ENCODE measurements around the gene MAP2K1.
"Not testable (repeated sequence)": the region's sequence is repeated elsewhere in the genome, so short reads cannot be mapped to it uniquely, and the experiment has no call there.

The MAP2K1 gene

GRCh38 chr15:66429117-66429516, 42.4 kb downstream of the MAP2K1 start:
- DNase-seq: no peak

- DNase-seq: no peak
These were observed 42.8 kb downstream of the MAP2K1 start for GRCh38 chr15:66429546-66429945.

GRCh38 chr15:66430627-66431255, 44.0 kb downstream of the MAP2K1 start:
- no peak for DNase-seq

- DNase-seq: no peak
These were observed 47.0 kb downstream of the MAP2K1 start for GRCh38 chr15:66433726-66434125.

- no peak for DNase-seq
These were observed 53.8 kb downstream of the MAP2K1 start for GRCh38 chr15:66440501-66440900.

- DNase-seq: no peak
These were observed 65.7 kb downstream of the MAP2K1 start for GRCh38 chr15:66452420-66452819.

- no peak for DNase-seq
These were observed 66.4 kb downstream of the MAP2K1 start for GRCh38 chr15:66452971-66453580.

- no peak for DNase-seq
These were observed 67.4 kb downstream of the MAP2K1 start for GRCh38 chr15:66454143-66454542.

GRCh38 chr15:66456211-66456610, 69.5 kb downstream of the MAP2K1 start:
- DNase-seq: no peak

GRCh38 chr15:66459818-66460615, 73.3 kb downstream of the MAP2K1 start:
- DNase-seq: no peak

GRCh38 chr15:66461294-66461693, 74.6 kb downstream of the MAP2K1 start:
- DNase-seq: not testable (repeated sequence)

- no peak for DNase-seq
These were observed 75.2 kb downstream of the MAP2K1 start for GRCh38 chr15:66461917-66462316.

GRCh38 chr15:66462627-66463026, 75.9 kb downstream of the MAP2K1 start:
- DNase-seq: no peak

- not testable (repeated sequence) for DNase-seq
These were observed 78.6 kb downstream of the MAP2K1 start for GRCh38 chr15:66465294-66465693.

- not testable (repeated sequence) for DNase-seq
These were observed 80.7 kb downstream of the MAP2K1 start for GRCh38 chr15:66467162-66468040.

GRCh38 chr15:66470825-66471224, 84.1 kb downstream of the MAP2K1 start:
- not testable (repeated sequence) for DNase-seq

GRCh38 chr15:66472176-66472999, 85.7 kb downstream of the MAP2K1 start:
- DNase-seq: peak; percentile 63

- DNase-seq: no peak
These were observed 87.4 kb downstream of the MAP2K1 start for GRCh38 chr15:66474135-66474534.

- DNase-seq: no peak
These were observed 88.3 kb downstream of the MAP2K1 start for GRCh38 chr15:66474963-66475362.

GRCh38 chr15:66476535-66476934, 89.8 kb downstream of the MAP2K1 start:
- no peak for DNase-seq

GRCh38 chr15:66477011-66477410, 90.3 kb downstream of the MAP2K1 start:
- DNase-seq: no peak

- no peak for DNase-seq
These were observed 93.6 kb downstream of the MAP2K1 start for GRCh38 chr15:66480267-66480666.

All from hematopoietic multipotent progenitor cell treated with erythropoietin and hydrocortisone succinate and interleukin-3 and kit ligand, for 4 days (in vitro differentiated cells).